Sigmoid colon (tissue), 7 donors: ENCODE data around the gene NAGS. TPM values are rescaled to one million over a fixed set of nuclear protein-coding genes. Genes with fewer than 3 reads are reported as not detected.

ENCODE experiments used
- DNase-seq: peaks from one replicate; pipeline ENCODE4 v3.0.0-alpha.2; 2019
- H3K27ac ChIP-seq, 4 donors: fragments of 200-600 bp; sonication (generic); one replicate each; pipeline ENCODE4 v1.5.1; 2016 to 2019; ENCODE audit warnings: mild to moderate bottlenecking in 1 of 4
- H3K27me3 ChIP-seq, 3 donors: fragments of 200-600 bp; sonication (generic); one replicate each; pipeline ENCODE4 v1.5.1; 2019; ENCODE audit warnings: mild to moderate bottlenecking in 1 of 3
- H3K36me3 ChIP-seq, 4 donors: fragments of 200-600 bp; sonication (generic); one replicate each; pipeline ENCODE4 v1.5.1; 2016 to 2019
- H3K4me1 ChIP-seq, 4 donors: fragments of 200-600 bp; sonication (generic); one replicate each; pipeline ENCODE4 v1.5.1; 2017 to 2019
- H3K4me3 ChIP-seq, 4 donors: fragments of 200-600 bp; sonication (generic); one replicate each; pipeline ENCODE4 v1.5.1; 2017 to 2019; ENCODE audit warnings: mild to moderate bottlenecking in 2 of 4, moderate library complexity in 1 of 4
- H3K9me3 ChIP-seq, 4 donors: fragments of 200-600 bp in 3 of 4; sonication (generic) in 3 of 4; one replicate each; pipeline versions ENCODE4 v1.5.1 to v1.6.1; 2013 to 2019
- EP300 ChIP-seq, 4 donors: sonication (generic); formaldehyde crosslinking; IDR thresholded peaks; one replicate each; pipeline ENCODE4 v1.6.1; 2017; ENCODE audit warnings: antibody characterized with exemption in 4 of 4
- POLR2A ChIP-seq, 2 donors: fragments of 450-650 bp; IDR thresholded peaks; one replicate each; pipeline ENCODE4 v1.6.1; 2016; ENCODE audit warnings: antibody characterized with exemption in 2 of 2, mild to moderate bottlenecking in 2 of 2, moderate library complexity in 2 of 2
- POLR2AphosphoS5 ChIP-seq, 4 donors: sonication (generic); formaldehyde crosslinking; IDR thresholded peaks; one replicate each; pipeline ENCODE4 v1.6.1; 2017; ENCODE audit warnings: antibody characterized with exemption in 4 of 4
- WGBS, 2 donors: extraction: QIAGEN DNeasy Blood & Tissue Kit; methylation state at CpG; one replicate each; pipeline ENCODE4 v1.1.7; 2013; 5-methylcytosine and 5-hydroxymethylcytosine counted together
- intact Hi-C: fragments of 100-400 bp; cut with DNase I; formaldehyde crosslinking; loops from one replicate; pipeline ENCODE4 v1.15.1; 2023
- polyA plus RNA-seq, 3 donors: library from polyadenylated mRNA; stranded (reverse); fragments of 200-250 nt; gene quantifications; one replicate each; pipeline ENCODE4 v1.2.3, GENCODE V29; 2013
- total RNA-seq, 4 donors: library from RNA; depleted of rRNA; stranded (reverse); fragments of >200 nt; gene quantifications; one replicate each; pipeline ENCODE4 v1.1.0, GENCODE V29; 2016
- TF ChIP-seq, protein P1 (sequence below), 4 experiments: fragments of 450-650 bp in 3 of 4; fragments of 200-600 bp in 1 of 4; IDR thresholded peaks; one replicate each; pipeline ENCODE4 v1.5.1; 2016 to 2019; ENCODE audit warnings: antibody characterized with exemption in 4 of 4, mild to moderate bottlenecking in 3 of 4, moderate library complexity in 2 of 4
- donor health status: healthy with polysubstance abuse.
- donor health status: Bipolar disorder and iron deficiency.
- donor health status: healthy.

Gene NAGS
- total and polyA plus RNA-seq, 7 donors, result 0.54 to 13.2 (median 1.4) TPM

DNA sequence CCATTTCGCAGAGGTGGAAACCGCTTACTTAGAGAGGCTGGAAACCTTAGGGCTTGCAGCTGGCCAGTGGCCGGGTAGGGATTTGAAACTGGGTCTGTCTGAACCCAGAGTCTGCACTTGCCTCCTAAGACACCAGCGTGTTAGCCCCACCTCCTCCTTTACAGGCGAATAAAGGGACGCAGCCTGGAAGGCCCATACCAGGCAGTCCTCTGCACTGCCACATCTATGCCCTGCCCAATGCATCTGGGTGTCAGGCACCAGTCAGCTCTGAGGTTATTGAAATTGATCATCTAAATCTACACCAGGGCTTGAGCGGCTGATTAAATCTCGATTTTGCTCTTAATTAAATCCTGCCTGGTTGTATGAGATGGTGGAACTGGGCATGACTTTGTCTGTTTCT lies 19.9 kb upstream of the NAGS start:
- Histone ChIP-seq H3K4me1 (peaks cover 0 to 12% (median 9%) of the 10 kb centered on the region in 4 donors), H3K9me3 (no peaks in the 10 kb centered on the region), H3K4me3 (peak overlapping the region in 1 of 4 donors; percentile 47), H3K36me3 (no peaks in the 10 kb centered on the region), H3K27me3 (peaks cover 19 to 71% (median 33%) of the 10 kb centered on the region in 3 donors), H3K27ac (no peak overlapping the region)
- WGBS, 2 donors, result 50 to 77% methylated on average over 8 of the region's 8 CpGs
- no peak for DNase-seq
- TF ChIP-seq POLR2A (IDR thresholded peaks at IDR 0.05), result no peak
- TF ChIP-seq EP300 (IDR thresholded peaks at IDR 0.05), result no peak
- no peak for TF ChIP-seq POLR2AphosphoS5 (IDR thresholded peaks at IDR 0.05)
- TF ChIP-seq, protein P1, sequence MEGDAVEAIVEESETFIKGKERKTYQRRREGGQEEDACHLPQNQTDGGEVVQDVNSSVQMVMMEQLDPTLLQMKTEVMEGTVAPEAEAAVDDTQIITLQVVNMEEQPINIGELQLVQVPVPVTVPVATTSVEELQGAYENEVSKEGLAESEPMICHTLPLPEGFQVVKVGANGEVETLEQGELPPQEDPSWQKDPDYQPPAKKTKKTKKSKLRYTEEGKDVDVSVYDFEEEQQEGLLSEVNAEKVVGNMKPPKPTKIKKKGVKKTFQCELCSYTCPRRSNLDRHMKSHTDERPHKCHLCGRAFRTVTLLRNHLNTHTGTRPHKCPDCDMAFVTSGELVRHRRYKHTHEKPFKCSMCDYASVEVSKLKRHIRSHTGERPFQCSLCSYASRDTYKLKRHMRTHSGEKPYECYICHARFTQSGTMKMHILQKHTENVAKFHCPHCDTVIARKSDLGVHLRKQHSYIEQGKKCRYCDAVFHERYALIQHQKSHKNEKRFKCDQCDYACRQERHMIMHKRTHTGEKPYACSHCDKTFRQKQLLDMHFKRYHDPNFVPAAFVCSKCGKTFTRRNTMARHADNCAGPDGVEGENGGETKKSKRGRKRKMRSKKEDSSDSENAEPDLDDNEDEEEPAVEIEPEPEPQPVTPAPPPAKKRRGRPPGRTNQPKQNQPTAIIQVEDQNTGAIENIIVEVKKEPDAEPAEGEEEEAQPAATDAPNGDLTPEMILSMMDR (IDR thresholded peaks at IDR 0.05), result no peak
- intact Hi-C loops, result no loop called here

DNA sequence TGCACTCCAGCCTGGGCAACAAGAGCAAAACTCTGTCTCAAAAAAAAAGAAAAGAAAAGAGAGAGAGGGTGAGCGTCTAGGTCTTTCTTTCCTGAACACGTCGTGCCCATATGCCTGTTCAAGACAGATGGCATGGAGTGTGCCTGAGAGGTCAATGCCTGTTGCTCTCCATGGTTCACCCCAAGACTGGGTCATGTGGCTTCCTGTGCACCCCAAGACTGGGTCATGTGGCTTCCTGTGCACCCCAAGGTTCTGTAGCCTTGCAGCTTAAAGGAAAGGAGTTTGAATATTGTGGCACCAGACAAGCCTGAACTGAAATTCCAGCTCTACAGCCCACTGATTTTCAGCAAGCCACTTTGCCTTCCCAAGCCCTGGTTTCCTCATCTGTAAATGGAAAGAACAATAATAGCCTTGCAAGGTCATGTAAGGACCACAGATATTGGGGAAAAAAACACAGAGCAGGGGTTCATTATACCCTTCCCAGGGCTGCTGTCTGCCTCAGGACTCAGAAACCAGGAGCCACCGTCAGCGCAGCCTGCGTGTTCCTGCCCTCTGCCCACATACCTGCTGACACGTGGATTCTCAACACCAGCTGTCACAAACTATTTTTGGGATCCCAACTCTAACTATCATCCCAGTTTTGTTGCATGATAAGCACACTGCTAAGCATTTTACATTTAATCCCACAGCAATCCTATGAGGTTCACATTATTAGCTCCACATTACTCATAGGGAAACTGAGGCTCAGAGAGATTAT lies 18.0 kb upstream of the NAGS start:
- H3K9me3 ChIP-seq, result no peaks in the 10 kb centered on the region
- H3K27ac ChIP-seq, result no peak overlapping the region
- DNase-seq, result no peak
- intact Hi-C loops, result no loop called here
- H3K36me3 ChIP-seq, result no peaks in the 10 kb centered on the region
- H3K4me3 ChIP-seq, result no peak overlapping the region
- peaks cover 0 to 12% (median 9%) of the 10 kb centered on the region in 4 donors for H3K4me1 ChIP-seq
- WGBS, 2 donors, result 86 to 90% methylated on average over 7 of the region's 7 CpGs
- H3K27me3 ChIP-seq, result peaks cover 19 to 65% (median 33%) of the 10 kb centered on the region in 3 donors
- no peak for TF ChIP-seq EP300 (IDR thresholded peaks at IDR 0.05)
- no peak for TF ChIP-seq POLR2AphosphoS5 (IDR thresholded peaks at IDR 0.05)

DNA sequence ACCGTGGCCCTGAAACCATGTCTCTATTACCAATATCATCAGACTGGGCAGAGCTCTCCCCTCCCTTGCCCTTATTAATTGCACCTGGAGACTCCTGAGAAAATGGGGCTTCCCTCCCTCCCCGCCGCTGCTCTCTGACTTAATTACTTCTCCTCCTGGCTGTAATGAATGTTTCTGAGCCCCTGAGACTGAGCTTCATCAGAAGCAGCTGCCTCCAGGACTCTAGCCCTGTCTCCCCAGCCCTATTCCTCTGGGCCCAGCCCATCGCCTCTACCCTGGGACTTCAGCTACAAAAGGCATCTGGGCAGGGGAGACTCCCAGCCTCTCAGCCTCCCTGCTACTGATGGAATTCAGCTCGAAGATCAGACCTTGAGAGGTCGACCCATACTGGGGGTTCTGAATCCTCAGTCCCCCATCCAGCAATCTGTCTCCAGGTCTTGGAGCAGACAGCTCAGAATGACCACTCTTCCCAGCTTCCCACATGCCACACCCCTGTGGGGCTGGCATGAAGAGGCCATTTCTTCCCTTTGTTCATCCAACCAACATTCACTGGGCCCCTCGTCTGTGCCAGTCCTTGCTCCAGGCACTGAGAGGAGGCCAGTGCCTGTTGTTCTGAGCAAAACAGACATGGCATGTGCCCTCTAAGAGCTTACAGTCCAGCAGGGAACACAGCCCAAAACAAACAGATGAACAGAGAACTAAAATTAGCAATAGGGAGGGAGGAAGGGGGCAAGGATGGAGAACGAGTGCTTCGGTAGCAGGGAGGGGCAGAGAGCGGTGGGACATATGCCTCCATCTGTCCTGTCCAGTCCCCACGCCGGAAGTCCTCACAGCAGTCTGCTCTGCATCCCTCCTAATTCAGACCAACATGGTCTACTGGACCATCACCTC lies 17.0 kb upstream of the NAGS start:
- TF ChIP-seq POLR2A (IDR thresholded peaks at IDR 0.05) (no peak), POLR2AphosphoS5 (IDR thresholded peaks at IDR 0.05) (no peak), EP300 (IDR thresholded peaks at IDR 0.05) (no peak)
- TF ChIP-seq, protein P1 (IDR thresholded peaks at IDR 0.05), result no peak
- H3K4me1 ChIP-seq, result peaks cover 0 to 12% (median 9%) of the 10 kb centered on the region in 4 donors
- intact Hi-C loops, result no loop called here
- peaks cover 17 to 56% (median 27%) of the 10 kb centered on the region in 3 donors for H3K27me3 ChIP-seq
- DNase-seq, result no peak
- H3K36me3 ChIP-seq, result no peaks in the 10 kb centered on the region
- no peak overlapping the region for H3K27ac ChIP-seq
- H3K4me3 ChIP-seq, result no peak overlapping the region
- WGBS, 2 donors, result 61 to 70% methylated on average over 12 of the region's 12 CpGs
- H3K9me3 ChIP-seq, result no peaks in the 10 kb centered on the region

DNA sequence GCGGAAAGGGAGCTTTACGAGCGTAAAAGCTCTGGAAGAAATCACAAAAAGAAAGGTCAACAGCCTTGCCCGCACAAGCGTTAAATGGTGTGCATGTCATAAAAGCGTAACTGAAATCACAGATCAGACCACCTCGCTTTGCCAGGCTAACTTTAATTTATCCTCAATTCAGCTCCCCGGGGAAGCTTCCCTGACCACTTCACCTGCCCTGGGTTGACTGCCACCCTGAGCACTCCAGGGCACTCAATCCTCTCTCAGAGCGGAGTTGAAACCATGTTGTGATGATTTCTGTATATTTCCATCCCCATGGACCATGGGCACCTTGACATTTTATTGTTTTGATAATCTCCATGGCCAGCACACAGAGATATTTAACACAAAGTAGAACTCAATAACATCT lies 16.1 kb upstream of the NAGS start:
- intact Hi-C loops, result no loop called here
- Histone ChIP-seq H3K4me1 (peaks cover 0 to 10% (median 9%) of the 10 kb centered on the region in 4 donors), H3K4me3 (no peak overlapping the region), H3K27ac (no peak overlapping the region), H3K9me3 (no peaks in the 10 kb centered on the region), H3K27me3 (peaks cover 10 to 46% (median 17%) of the 10 kb centered on the region in 3 donors), H3K36me3 (no peaks in the 10 kb centered on the region)
- WGBS, 2 donors, result 30 to 64% methylated on average over 9 of the region's 9 CpGs
- DNase-seq, result no peak
- no peak for TF ChIP-seq EP300 (IDR thresholded peaks at IDR 0.05)
- TF ChIP-seq POLR2A (IDR thresholded peaks at IDR 0.05), result no peak
- TF ChIP-seq, protein P1 (IDR thresholded peaks at IDR 0.05), result no peak
- no peak for TF ChIP-seq POLR2AphosphoS5 (IDR thresholded peaks at IDR 0.05)

- Histone ChIP-seq H3K36me3 (no peaks in the 10 kb centered on the region), H3K27me3 (peaks cover 3 to 23% (median 3%) of the 10 kb centered on the region in 3 donors), H3K4me1 (peaks cover 0 to 9% (median 8%) of the 10 kb centered on the region in 4 donors), H3K9me3 (no peaks in the 10 kb centered on the region), H3K4me3 (no peak overlapping the region), H3K27ac (no peak overlapping the region)
- WGBS, 2 donors, result 93 to 95% methylated on average over 14 of the region's 14 CpGs
- no peak for DNase-seq
- TF ChIP-seq, protein P1 (IDR thresholded peaks at IDR 0.05), result no peak
- TF ChIP-seq EP300 (IDR thresholded peaks at IDR 0.05), result no peak
- TF ChIP-seq POLR2A (IDR thresholded peaks at IDR 0.05), result no peak
- TF ChIP-seq POLR2AphosphoS5 (IDR thresholded peaks at IDR 0.05), result no peak
- intact Hi-C loops, result no loop called here
Measured at GRCh38 chr17:43992641-43993040, 11.8 kb upstream of the NAGS start.
